C4-2B (cell line): ENCODE results near the gene COL9A3.

Experiments
- ZFX ChIP-seq: fragments of 450-650 bp; IDR thresholded peaks from 2 replicates; pipeline ENCODE4 v1.6.1; 2017
- TF ChIP-seq, protein P1 (sequence below): fragments of 450-650 bp; conservative IDR thresholded peaks from 2 replicates; pipeline ENCODE4 v1.5.1; 2017; ENCODE audit warnings: mild to moderate bottlenecking

DNA sequence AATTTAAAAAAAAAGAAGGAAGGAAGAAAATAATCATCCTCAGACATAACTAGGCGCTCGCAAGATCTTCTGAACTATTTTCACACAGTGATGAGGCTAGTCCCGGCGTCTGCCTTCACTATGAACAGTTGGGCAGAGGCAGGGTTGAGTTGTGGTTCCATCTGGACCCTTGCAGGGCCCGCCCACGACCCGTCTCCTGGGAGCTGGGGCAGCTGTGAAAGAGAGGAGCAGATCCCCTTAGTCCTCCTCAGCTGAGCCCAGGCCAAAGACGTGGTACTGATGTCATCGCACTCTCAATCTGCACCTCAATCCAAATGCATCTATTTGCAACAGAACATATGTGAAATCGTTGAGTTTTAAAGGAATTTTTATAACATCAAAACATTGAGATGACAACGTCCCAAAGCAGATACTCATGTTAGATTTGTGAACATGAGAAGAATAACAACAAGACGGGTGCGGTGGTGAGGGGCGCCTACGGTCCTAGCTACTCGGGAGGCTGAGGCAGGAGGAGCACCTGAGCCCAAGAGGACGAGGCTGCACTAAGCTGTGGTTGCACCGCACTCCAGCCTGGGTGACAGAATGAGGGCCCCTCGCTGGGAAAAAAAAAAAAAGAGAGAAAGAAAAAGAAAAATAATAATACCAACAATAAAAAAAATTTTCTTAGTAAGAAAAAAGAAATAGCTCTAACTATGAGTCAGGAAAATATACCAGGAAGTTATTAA, 29.5 kb downstream of the COL9A3 start:
- TF ChIP-seq, protein P1, sequence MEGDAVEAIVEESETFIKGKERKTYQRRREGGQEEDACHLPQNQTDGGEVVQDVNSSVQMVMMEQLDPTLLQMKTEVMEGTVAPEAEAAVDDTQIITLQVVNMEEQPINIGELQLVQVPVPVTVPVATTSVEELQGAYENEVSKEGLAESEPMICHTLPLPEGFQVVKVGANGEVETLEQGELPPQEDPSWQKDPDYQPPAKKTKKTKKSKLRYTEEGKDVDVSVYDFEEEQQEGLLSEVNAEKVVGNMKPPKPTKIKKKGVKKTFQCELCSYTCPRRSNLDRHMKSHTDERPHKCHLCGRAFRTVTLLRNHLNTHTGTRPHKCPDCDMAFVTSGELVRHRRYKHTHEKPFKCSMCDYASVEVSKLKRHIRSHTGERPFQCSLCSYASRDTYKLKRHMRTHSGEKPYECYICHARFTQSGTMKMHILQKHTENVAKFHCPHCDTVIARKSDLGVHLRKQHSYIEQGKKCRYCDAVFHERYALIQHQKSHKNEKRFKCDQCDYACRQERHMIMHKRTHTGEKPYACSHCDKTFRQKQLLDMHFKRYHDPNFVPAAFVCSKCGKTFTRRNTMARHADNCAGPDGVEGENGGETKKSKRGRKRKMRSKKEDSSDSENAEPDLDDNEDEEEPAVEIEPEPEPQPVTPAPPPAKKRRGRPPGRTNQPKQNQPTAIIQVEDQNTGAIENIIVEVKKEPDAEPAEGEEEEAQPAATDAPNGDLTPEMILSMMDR: no peak
- no peak for TF ChIP-seq ZFX
